Breast epithelium (tissue), 4 donors: ENCODE data around the gene RDH14. TPM values are rescaled to one million over a fixed set of nuclear protein-coding genes. Genes with fewer than 3 reads are reported as not detected.
A peak's percentile ranks its signal among the peaks of the same experiment; 100 is the strongest.

Experiments
- DNase-seq, 2 donors: peaks; one replicate each; pipeline ENCODE4 v3.0.0-alpha.2; 2019; ENCODE audit warnings: low spot score in 2 of 2
- H3K27ac ChIP-seq, 2 donors: fragments of 200-600 bp; sonication (generic) in 1 of 2; one replicate each; pipeline ENCODE4 v1.5.1; 2016 to 2019; ENCODE audit warnings: mild to moderate bottlenecking in 1 of 2
- H3K27me3 ChIP-seq, 2 donors: fragments of 200-600 bp; sonication (generic) in 1 of 2; one replicate each; pipeline versions ENCODE4 v1.5.1 to v1.6.0; 2017 to 2019; ENCODE audit warnings: control low read depth in 1 of 2, mild to moderate bottlenecking in 1 of 2
- H3K36me3 ChIP-seq: fragments of 200-600 bp; one replicate; pipeline ENCODE4 v1.5.1; 2019
- H3K4me1 ChIP-seq, 2 donors: fragments of 200-600 bp; sonication (generic); one replicate each; pipeline ENCODE4 v1.5.1; 2016 to 2019; ENCODE audit warnings: control low read depth in 1 of 2
- H3K4me3 ChIP-seq, 3 donors: fragments of 200-600 bp; sonication (generic); 1 replicate in 2 of 3; 2 replicates in 1 of 3; pipeline ENCODE4 v1.5.1; 2016 to 2019; ENCODE audit warnings: mild to moderate bottlenecking in 3 of 3, moderate library complexity in 2 of 3
- H3K9me3 ChIP-seq, 2 donors: fragments of 200-600 bp; sonication (generic) in 1 of 2; one replicate each; pipeline ENCODE4 v1.5.1; 2016 to 2019; ENCODE audit warnings: control low read depth in 1 of 2
- POLR2A ChIP-seq: fragments of 450-650 bp; IDR thresholded peaks from one replicate; pipeline ENCODE4 v1.6.1; 2016; ENCODE audit warnings: antibody characterized with exemption, mild to moderate bottlenecking, moderate library complexity
- POLR2AphosphoS5 ChIP-seq, 3 donors: sonication (generic); formaldehyde crosslinking; IDR thresholded peaks; one replicate each; pipeline ENCODE4 v1.6.1; 2017; ENCODE audit warnings: antibody characterized with exemption in 3 of 3
- intact Hi-C: fragments of 100-400 bp; cut with DNase I; formaldehyde crosslinking; loops from one replicate; pipeline ENCODE4 v1.15.1; 2023; ENCODE audit warnings: low total_unique reads
- total RNA-seq, 3 donors: library from RNA; depleted of rRNA; stranded (reverse); fragments of >200 nt; gene quantifications; one replicate each; pipeline ENCODE4 v1.1.0, GENCODE V29; 2016
- TF ChIP-seq, protein P1 (sequence below), 3 donors: fragments of 450-650 bp; IDR thresholded peaks; one replicate each; pipeline ENCODE4 v1.5.1; 2016 to 2017; ENCODE audit warnings: antibody characterized with exemption in 3 of 3, mild to moderate bottlenecking in 3 of 3, moderate library complexity in 3 of 3

The RDH14 gene
- total RNA-seq, 3 donors from 2014 or later = 31.8 to 42.6 (median 35.7) TPM

DNA sequence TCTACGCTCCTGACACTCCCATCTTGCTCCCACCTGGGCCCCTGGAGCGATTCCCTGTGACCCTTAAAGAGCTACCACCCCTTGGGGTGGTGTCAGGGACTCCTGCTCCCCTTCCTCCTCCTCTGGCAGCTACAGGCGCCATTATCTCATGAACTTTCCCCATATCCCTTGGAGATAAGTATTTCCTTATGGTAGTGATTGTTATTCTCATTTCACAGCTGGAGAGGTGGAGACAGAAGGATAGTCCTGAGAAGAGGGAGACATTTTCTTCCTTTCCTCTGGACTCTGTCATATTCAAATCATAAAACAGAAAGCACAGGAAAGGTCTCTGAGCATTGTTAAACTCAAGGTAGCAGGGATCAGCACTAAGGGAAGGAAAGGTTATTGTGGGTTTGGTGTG is 34.6 kb downstream of the RDH14 start:
- Histone ChIP-seq H3K36me3 (no peaks in the 10 kb centered on the region), H3K4me1 (no peaks in the 10 kb centered on the region), H3K27me3 (no peaks in the 10 kb centered on the region), H3K27ac (no peak overlapping the region), H3K4me3 (no peak overlapping the region), H3K9me3 (no peaks in the 10 kb centered on the region)
- DNase-seq = no peak
- intact Hi-C loops = loop anchor here (2.0 to 5.0 kb wide), 2 partner anchors 15 to 644 kb away; no protein-coding TSS in a partner anchor
- TF ChIP-seq POLR2A (no peak), POLR2AphosphoS5 (IDR thresholded peaks at IDR 0.05) (no peak)
- TF ChIP-seq, protein P1, sequence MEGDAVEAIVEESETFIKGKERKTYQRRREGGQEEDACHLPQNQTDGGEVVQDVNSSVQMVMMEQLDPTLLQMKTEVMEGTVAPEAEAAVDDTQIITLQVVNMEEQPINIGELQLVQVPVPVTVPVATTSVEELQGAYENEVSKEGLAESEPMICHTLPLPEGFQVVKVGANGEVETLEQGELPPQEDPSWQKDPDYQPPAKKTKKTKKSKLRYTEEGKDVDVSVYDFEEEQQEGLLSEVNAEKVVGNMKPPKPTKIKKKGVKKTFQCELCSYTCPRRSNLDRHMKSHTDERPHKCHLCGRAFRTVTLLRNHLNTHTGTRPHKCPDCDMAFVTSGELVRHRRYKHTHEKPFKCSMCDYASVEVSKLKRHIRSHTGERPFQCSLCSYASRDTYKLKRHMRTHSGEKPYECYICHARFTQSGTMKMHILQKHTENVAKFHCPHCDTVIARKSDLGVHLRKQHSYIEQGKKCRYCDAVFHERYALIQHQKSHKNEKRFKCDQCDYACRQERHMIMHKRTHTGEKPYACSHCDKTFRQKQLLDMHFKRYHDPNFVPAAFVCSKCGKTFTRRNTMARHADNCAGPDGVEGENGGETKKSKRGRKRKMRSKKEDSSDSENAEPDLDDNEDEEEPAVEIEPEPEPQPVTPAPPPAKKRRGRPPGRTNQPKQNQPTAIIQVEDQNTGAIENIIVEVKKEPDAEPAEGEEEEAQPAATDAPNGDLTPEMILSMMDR (IDR thresholded peaks at IDR 0.05) = no peak

DNA sequence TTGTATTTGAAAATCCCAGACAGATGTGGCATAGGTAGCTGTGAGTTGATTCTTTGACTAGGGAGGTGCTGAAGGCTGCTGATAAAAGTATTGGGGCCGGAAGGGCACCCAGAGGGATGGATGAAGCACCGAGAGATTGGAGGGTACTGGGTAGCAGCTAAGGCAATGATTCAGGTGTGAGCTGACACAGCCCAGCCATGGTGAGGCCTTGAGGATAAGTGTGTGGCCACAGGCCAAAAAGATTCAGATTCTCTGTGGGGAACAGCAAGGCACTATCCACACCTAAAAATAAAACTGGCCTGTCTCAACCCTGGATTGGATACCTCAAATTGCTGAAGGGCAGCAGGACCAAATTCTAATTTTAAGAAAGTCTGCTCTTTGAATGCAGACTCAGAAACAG is 35.2 kb downstream of the RDH14 start:
- intact Hi-C loops = loop anchor here (5.0 kb wide), 1 partner anchor 643 kb away; no protein-coding TSS in a partner anchor
- Histone ChIP-seq H3K36me3 (no peaks in the 10 kb centered on the region), H3K27ac (no peak overlapping the region), H3K9me3 (no peaks in the 10 kb centered on the region), H3K4me1 (no peaks in the 10 kb centered on the region), H3K4me3 (no peak overlapping the region), H3K27me3 (no peaks in the 10 kb centered on the region)
- no peak for TF ChIP-seq POLR2A
- TF ChIP-seq, protein P1 (IDR thresholded peaks at IDR 0.05) = no peak
- TF ChIP-seq POLR2AphosphoS5 (IDR thresholded peaks at IDR 0.05) = no peak
- DNase-seq = no peak

DNA sequence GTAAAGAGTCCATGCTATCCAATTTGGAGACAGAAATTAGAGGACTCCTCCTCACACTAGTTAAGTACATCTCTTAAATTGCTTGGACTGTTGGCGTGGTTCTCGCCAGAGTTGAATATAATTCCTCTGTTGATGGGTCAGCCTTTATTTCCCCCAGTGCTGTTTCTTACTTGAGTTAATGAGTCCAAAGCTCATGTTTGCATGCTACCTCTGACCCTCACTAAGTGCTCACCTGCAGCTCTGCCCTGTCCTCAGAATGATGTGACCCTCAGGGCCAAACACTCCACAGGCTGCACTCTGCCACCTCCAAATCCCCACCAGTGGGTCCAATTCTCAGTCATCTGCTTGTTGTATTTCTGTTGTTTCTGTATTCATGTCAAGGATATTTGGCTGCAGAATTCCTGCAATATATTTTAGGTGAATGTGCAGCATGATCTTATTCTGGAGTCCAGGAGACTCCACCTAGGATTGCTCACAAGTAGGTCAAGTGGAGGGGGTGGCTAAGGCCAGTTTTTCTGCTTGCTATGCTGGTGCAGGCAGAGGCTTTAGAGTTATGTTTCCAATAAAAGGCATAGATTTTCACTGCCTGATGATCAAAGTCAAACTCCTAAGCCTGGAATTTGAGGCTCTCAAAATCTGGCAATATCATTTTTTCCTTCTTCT is 37.8 kb downstream of the RDH14 start:
- no peak for DNase-seq
- intact Hi-C loops = no loop called here
- Histone ChIP-seq H3K4me3 (no peak overlapping the region), H3K9me3 (no peaks in the 10 kb centered on the region), H3K36me3 (no peaks in the 10 kb centered on the region), H3K4me1 (no peaks in the 10 kb centered on the region), H3K27ac (no peak overlapping the region), H3K27me3 (no peaks in the 10 kb centered on the region)
- TF ChIP-seq, protein P1 (IDR thresholded peaks at IDR 0.05) = no peak
- TF ChIP-seq POLR2A (no peak), POLR2AphosphoS5 (IDR thresholded peaks at IDR 0.05) (no peak)

DNA sequence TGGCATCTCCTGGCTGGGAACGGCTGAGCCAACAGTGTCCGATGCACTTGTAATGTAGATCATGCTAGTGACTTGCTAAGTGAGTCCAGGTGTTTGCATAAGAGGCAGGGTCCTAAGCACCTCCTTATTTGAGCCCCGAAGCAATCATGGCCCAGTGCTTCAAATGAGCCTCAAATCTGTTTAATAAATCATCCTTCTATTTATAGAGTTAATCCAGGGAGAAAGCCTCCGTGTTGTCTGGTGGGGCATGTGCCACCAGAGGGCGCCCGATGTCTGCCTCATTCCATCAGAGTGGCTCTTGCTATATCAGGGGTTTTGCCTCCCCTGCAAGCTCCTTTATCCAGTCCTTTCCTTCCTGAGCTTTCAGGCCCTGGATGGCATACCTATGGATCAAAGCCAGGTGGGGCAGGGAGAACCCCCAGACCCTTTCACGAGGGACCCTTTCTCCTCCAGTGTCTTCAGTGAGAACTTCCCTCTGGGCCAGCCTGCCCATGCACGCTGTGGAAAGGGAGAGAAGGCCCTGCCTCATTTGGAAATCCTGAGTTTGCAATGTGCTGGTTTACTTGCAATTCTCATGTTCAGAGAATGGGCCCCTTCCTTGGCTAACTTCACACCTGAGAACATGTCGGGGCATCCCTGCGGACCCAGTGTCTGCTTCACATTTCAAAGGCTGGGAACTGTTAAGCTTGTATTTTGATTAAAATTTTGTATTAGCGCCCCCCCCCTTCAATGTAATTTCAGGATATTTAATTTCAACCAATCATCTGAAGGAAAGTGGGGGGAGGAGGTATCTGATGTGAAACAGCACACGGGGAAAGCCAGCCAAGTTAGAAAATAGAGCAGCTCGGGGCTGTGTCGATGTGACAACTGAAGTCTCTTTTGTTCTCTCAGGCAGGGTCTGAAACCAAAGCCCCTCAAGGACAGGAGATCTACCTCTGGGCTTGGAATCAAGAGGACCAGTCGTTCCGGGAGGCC is 39.7 kb downstream of the RDH14 start:
- Histone ChIP-seq H3K9me3 (no peaks in the 10 kb centered on the region), H3K27ac (peak overlapping the region; percentile 67 to 69), H3K27me3 (no peaks in the 10 kb centered on the region), H3K36me3 (no peaks in the 10 kb centered on the region), H3K4me3 (peak overlapping the region in 1 of 3 donors; percentile 25), H3K4me1 (no peaks in the 10 kb centered on the region)
- peak; percentile 14 to 25 (median 18) for TF ChIP-seq POLR2AphosphoS5 (IDR thresholded peaks at IDR 0.05)
- TF ChIP-seq, protein P1 (IDR thresholded peaks at IDR 0.05) = peak; percentile 45 to 89 (median 84)
- TF ChIP-seq POLR2A = no peak
- DNase-seq = peak; percentile 72 to 79
- intact Hi-C loops = no loop called here
